Measurements from ENCODE around the gene SLIRP. TPM values are rescaled to one million over a fixed set of nuclear protein-coding genes. Genes with fewer than 3 reads are reported as not detected.

Gene SLIRP
- total and polyA plus RNA-seq, 8 donors, result 20.8 to 189 (median 38.4) TPM

GRCh38 chr14:77752799-77753516 is 45.1 kb downstream of the SLIRP start:
- H3K9me3 ChIP-seq, result no peaks in the 10 kb centered on the region
- H3K27me3 ChIP-seq, result no peaks in the 10 kb centered on the region
- H3K4me1 ChIP-seq, result peaks cover 0 to 9% (median 0%) of the 10 kb centered on the region in 3 donors
- 42 to 50% methylated on average over 3 of the region's 3 CpGs for WGBS, 2 donors
- H3K4me3 ChIP-seq, result no peak overlapping the region
- FAIRE-seq (no peak), DNase-seq (no peak), ATAC-seq (no peak)
- peaks cover 0 to 49% (median 17%) of the 10 kb centered on the region in 3 donors for H3K36me3 ChIP-seq
- intact Hi-C loops (cut with DNase I), result no loop called here
- H3K27ac ChIP-seq, result no peak overlapping the region
- TF ChIP-seq CTCF (IDR thresholded peaks at IDR 0.05), result no peak

GRCh38 chr14:77760381-77761204 is 52.7 kb downstream of the SLIRP start, which contains the start of gene SNW1:
Gene SNW1 (minus strand): TSS chr14:77761156. CDS start chr14:77761127, 29 bp downstream.
- Histone ChIP-seq H3K27me3 (no peaks in the 10 kb centered on the region), H3K36me3 (no peaks in the 10 kb centered on the region), H3K4me1 (peaks cover 0 to 17% (median 12%) of the 10 kb centered on the region in 3 donors), H3K9me3 (no peaks in the 10 kb centered on the region), H3K4me3 (peak within 1 kb of the TSS; percentile 81 to 92 (median 86)), H3K27ac (peak within 1 kb of the TSS; percentile 54 to 87 (median 78))
- peak; percentile 88 to 96 (median 91) for DNase-seq
- WGBS, 2 donors, result 0 to 1% methylated on average over 60 of the region's 60 CpGs
- intact Hi-C loops (cut with DNase I), result no loop called here
- FAIRE-seq, result no peak
- ATAC-seq, result peak; percentile 98 to 99 (median 98)
- TF ChIP-seq CTCF (IDR thresholded peaks at IDR 0.05), result no peak

- WGBS, 2 donors, result 1 to 2% methylated on average over 24 of the region's 24 CpGs
- peak; percentile 32 to 64 (median 44) for ATAC-seq
- TF ChIP-seq CTCF (IDR thresholded peaks at IDR 0.05), result no peak
- Histone ChIP-seq H3K4me1 (peaks cover 0 to 17% (median 12%) of the 10 kb centered on the region in 3 donors), H3K27me3 (no peaks in the 10 kb centered on the region), H3K36me3 (no peaks in the 10 kb centered on the region), H3K27ac (peak overlapping the region; percentile 54 to 87 (median 78)), H3K9me3 (no peaks in the 10 kb centered on the region), H3K4me3 (peak overlapping the region; percentile 81 to 92 (median 86))
- peak in 1 of 6 donors; percentile 33 for DNase-seq
- intact Hi-C loops (cut with DNase I), result no loop called here
- peak; percentile 45 for FAIRE-seq
These were observed 53.5 kb downstream of the SLIRP start for GRCh38 chr14:77761205-77761931.

GRCh38 chr14:77763316-77763715 is 55.4 kb downstream of the SLIRP start:
- no peaks in the 10 kb centered on the region for H3K9me3 ChIP-seq

More at GRCh38 chr14:77763316-77763715, 55.4 kb downstream of the SLIRP start:
- H3K36me3 ChIP-seq, result no peaks in the 10 kb centered on the region
- H3K4me3 ChIP-seq, result no peak overlapping the region
- H3K27ac ChIP-seq, result no peak overlapping the region
- intact Hi-C loops (cut with DNase I), result no loop called here
- FAIRE-seq (no peak), DNase-seq (no peak), ATAC-seq (no peak)
- no peak for TF ChIP-seq CTCF (IDR thresholded peaks at IDR 0.05)
- peaks cover 0 to 15% (median 12%) of the 10 kb centered on the region in 3 donors for H3K4me1 ChIP-seq
- WGBS, 2 donors, result 50 to 60% methylated on average over 1 of the region's 1 CpG
- no peaks in the 10 kb centered on the region for H3K27me3 ChIP-seq
